DMS153 (cell line): Measurements from ENCODE around the gene RIPK4.
"Not testable (repeated sequence)": the region's sequence is repeated elsewhere in the genome, so short reads cannot be mapped to it uniquely, and the experiment has no call there.

ENCODE experiments used
- DNase-seq: peaks from one replicate; lab custom pipeline; 2025; lab: John Stamatoyannopoulos, UW

The RIPK4 gene

GRCh38 chr21:41795726-41796125, 28.9 kb upstream of the RIPK4 start:
- no peak for DNase-seq

DNA sequence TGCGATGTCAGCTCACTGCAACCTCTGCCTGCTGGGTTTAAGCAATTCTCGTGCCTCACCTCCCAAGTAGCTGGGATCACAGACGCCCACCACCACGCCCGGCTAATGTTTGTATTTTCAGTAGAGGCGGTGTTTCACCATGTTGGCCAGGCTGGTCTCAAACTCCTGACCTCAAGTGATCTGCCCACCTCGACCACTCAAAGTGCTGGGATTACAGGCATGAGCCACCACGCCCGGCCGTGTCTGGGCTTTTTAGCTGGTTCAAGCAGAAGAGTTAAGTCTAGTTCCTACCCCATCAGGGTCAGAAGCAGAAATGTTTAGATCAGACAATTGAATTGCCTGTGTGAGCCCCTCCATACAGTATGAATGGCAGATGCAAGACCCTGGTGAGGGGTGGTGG, 27.7 kb upstream of the RIPK4 start:
- DNase-seq: no peak

DNA sequence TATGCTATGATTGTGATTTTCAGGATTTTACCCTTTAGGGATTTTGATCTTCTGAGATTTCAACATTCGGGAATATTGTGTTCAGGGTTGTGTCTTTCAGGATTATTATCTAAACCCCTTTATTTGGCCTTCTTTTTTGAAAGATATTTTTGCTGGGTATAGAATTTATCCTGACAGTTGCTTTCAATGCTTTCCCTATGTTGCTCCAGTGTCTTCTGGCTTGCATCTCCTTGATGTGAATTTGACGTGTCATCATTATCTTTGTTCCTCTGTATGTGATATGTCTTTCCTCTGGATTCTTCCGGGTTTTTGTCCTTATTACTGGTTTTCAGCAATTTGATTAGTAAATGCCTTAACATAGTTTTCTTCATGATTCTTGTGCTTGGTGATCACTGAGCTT, 25.9 kb upstream of the RIPK4 start:
- no peak for DNase-seq

- DNase-seq: no peak
These were observed 19.7 kb upstream of the RIPK4 start for GRCh38 chr21:41786509-41786987.

GRCh38 chr21:41785262-41785661, 18.4 kb upstream of the RIPK4 start:
- not testable (repeated sequence) for DNase-seq

DNA sequence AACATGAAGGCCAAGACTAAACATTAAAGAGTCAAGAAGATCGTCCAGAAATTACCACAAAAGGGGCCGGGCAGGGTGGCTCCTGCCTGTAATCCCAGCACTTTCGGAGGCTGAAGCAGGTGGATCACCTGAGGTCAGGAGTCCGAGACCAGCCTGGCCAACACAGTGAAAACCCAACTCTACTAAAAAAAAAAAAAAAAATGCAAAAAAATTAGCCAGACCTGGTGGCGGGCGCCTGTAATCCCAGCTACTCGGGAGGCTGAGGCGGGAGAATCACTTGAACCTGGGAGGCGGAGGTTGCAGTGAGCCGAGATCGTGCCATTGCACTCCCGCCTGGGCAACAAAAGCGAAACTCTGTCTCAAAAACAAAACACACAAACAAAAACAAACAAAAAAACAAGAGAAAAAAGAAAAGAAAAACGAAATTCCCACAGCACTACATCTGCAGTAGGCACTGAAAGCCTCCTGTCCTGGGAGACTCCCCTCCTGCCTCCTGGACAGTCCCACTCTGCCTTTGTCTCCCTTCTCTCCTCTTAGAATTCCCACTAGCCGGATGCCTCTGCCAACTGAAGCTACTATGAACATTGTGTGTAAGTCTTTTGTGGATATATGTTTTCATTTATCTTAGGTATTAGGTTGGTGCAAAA, 17.7 kb upstream of the RIPK4 start:
- no peak for DNase-seq

DNA sequence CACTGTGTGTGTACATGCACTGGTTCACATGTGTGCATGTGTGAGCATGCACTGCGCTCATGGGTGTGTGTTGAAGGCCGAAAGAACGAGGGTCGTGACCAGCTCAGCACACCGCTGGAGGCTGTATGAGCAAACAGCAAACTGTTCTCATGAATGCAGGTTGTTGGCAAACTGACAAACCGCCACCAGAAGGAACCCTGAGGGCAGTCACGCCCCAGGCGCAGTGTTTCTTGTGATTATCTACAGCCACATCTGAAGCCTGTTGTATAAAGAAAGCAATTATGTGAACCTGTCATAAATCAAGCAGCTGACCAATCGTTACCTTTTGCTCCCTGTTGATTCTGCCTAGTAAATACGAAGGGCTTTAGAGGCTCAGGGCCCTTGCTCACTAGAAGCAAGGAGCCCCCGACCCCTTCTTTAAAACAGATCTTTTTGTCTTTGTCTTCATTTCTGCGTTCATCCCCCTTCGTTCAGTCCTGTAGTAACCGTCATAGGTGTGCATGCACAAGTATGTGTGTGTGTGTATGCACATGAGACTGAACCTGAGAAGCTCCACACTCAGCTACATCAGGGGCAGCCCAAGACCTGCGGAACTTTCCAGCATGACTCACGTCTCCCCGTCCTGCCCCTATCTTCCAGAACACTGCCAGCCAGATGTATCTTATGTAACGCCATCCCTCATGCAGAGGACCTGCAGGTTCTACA, 16.8 kb upstream of the RIPK4 start:
- DNase-seq: peak; percentile 52

GRCh38 chr21:41781050-41781410, 14.2 kb upstream of the RIPK4 start:
- DNase-seq: no peak

DNA sequence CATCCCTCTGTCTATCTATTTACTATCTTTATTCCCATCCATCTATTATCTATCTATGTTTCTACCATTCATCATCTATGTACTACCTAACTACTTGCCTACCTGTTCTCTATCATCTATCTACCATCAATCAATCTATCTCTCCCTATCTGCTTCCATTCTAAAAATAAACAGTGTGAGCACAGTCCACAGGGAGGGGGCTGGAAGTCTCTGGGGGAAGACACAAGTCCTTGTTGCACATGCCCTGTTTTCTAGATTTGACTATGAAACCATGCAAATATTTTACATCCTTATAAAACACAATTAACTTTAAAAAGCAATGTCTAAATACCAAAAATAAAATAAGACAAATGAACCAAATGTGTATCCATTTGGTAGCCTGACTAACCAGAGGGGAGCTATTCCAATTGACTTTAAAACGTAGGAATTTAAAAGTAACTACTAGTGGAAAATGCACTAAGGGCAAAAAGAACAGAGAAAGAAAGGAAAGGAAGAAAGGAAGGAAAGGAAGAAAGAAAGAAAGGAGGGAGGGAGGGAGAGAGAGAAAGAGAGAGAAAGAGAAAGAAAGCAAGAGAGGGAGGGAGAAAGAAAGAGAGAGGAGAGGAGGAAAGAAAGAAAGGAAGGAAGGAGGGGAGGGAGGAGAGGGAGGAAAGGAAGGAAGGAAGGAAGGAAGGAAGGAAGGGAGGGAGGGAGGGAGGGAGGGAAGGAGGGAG, 13.6 kb upstream of the RIPK4 start:
- DNase-seq: no peak

DNA sequence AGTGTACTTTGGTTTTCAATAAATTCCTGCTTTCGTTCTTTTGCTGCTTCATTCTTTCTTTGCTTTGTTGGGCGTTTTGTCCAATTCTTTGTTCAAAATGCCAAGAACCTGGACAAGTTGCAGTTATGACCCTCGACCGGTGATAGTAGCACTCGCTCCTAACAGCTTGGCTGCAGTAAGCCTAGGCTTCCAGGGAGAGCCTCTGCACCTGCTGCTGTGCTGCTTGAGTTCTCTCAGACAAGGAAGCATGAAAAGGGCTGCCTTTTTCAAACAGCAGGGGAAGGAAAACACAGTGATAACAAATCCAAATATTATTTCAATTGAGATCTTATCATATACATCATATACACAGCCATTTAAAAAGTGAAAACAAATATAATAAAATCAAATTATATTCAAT, 12.8 kb upstream of the RIPK4 start:
- DNase-seq: peak; percentile 52

- peak; percentile 68 for DNase-seq
These were observed 12.2 kb upstream of the RIPK4 start for GRCh38 chr21:41778930-41779600.

DNA sequence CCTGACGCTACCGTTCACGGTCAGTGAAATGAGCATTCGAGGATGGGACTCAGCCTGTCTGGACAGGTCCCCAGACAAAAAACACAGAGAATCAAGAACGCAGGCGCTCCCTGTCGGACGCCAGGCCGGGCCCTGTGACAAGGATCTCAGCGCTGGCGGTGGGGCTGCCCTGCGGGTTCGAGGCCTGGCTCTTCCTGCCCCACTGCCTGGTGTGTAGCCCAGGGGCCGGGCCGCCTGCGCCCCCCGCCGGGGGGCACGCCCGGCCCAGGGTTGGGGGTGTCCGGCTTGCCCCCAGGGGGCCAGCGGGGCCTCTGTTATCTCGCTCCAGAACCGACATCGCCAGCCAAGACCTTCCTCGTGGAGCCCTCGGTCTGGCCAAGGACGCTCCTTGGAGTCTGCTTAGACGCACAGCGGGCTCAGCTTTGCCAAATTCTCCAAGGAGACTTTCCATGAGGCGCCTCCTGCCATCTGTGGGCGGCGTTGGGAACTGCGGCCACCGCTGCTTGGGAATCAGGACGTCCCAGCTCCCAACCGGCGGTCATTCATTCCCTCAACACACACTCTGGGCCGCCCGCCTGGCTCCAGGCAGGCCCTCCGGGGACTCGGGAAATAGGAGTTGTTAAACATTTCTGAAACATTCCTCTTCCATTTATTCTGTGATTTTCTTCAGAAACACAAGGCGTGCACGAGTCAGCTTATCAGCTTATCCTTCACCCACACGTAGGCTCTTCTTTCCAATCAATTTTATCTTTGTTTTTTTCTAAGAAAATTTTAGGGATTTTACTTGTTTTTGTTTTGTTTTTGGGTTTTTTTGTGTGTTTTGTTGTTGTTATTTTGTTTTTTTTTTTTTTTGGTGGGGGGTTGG, 11.3 kb upstream of the RIPK4 start:
- DNase-seq: peak; percentile 61

DNA sequence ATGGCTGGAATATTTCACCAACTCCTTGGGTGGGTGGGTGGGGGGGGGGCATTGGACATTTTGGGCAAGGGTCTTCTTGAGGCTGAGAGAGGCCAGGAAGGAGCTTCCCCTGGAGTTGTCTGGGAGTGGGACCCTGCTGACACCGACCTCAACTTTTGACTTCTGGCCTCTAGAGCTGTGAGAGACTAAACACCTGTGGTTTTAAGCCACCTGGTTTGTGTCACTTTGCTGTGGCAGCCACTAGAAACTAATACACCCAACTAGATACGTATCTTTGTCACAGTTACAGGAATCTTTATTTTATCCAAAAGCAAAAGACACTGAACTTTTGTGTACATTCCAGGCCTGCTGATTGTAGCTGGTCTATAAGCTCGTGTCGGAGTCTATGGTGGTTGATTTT, 9.9 kb upstream of the RIPK4 start:
- DNase-seq: no peak

DNA sequence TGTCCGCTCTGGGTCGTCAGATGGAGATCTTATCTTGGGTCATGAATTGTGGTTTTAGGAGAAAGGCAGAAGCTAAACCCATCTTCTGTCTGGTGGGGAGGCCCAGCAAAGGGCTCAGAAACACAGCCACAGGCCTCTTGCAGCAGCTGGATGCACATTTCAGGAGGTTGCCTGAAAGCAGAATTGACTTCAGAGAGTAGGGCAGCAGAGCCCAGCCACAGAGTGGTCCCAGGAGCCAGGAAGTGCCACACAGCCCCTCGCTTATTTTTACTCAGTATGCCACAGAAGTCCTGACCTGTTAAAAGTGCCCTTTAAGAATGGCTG, 8.3 kb upstream of the RIPK4 start:
- no peak for DNase-seq

GRCh38 chr21:41774467-41775148, 7.8 kb upstream of the RIPK4 start:
- no peak for DNase-seq

GRCh38 chr21:41772351-41773080, 5.7 kb upstream of the RIPK4 start:
- no peak for DNase-seq

DNA sequence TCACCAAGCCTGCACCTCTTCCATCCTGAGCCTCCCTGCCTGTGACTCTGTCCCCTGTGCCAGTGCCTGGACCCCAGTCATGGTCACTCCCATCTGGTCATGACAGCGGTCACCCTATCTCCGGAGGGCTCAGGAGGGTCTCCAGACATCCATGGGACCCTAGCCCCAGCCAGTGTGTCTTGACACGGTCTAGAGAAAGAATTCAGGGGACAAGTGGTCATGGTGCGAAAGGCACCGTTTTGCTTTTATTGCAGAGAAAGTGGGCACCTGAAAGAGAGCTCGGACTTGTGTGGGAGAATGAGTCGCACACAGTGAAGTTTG, 4.7 kb upstream of the RIPK4 start:
- DNase-seq: no peak

- DNase-seq: no peak
These were observed 4.2 kb upstream of the RIPK4 start for GRCh38 chr21:41770901-41771624.

- DNase-seq: no peak
These were observed 3.1 kb upstream of the RIPK4 start for GRCh38 chr21:41769933-41770332.

DNA sequence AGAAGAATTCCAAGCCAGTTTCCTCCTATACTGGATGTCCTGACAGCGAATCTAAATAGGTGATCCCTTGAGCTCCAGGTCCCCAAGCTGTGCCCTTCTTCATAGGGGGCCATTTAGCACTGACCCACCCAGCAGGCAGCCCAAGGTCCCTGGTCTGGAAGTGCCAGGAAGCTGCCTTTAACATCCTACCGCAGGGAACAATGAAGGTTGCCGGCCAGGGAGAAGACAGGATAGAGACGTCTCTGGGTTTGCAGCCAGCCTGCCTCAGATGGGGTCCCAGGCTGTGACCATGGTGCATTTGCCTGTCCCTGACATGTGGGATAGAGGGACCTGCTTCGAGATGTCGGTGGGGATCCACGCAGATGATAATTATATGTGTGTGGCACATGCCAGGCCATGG, 2.7 kb upstream of the RIPK4 start:
- DNase-seq: no peak
